GM12891 (cell line): ENCODE data around the gene GPSM1.

ENCODE experiments used
- PAX5 ChIP-seq: IDR thresholded peaks from 2 replicates; pipeline ENCODE4 v1.6.1; 2011; ENCODE audit warnings: low read length, moderate library complexity, mild to moderate bottlenecking; ENCODE audit not compliant: insufficient read depth, severe bottlenecking
- POLR2A ChIP-seq: IDR thresholded peaks from 2 replicates; pipeline ENCODE4 v1.6.1; 2011; ENCODE audit warnings: low read depth, low read length, control low read depth
- POLR2AphosphoS5 ChIP-seq: IDR thresholded peaks from 2 replicates; pipeline ENCODE4 v1.6.1; 2011; ENCODE audit warnings: low read depth, low read length, control low read depth
- POU2F2 ChIP-seq: IDR thresholded peaks from 2 replicates; pipeline ENCODE4 v1.6.1; 2011; ENCODE audit warnings: low read depth, mild to moderate bottlenecking, control low read depth, low read length, moderate library complexity
- SPI1 ChIP-seq: IDR thresholded peaks from 2 replicates; pipeline ENCODE4 v1.6.1; 2011; ENCODE audit warnings: low read depth, low read length, control low read depth
- TAF1 ChIP-seq: IDR thresholded peaks from 2 replicates; pipeline ENCODE4 v1.6.1; 2011; ENCODE audit warnings: low read depth, low read length, control low read depth

- no peak for TF ChIP-seq POLR2A
- no peak for TF ChIP-seq POLR2AphosphoS5
- no peak for TF ChIP-seq SPI1
- no peak for TF ChIP-seq TAF1
- TF ChIP-seq POU2F2: no peak
- TF ChIP-seq PAX5: no peak
These were observed 8.5 kb upstream of the GPSM1 start for GRCh38 chr9:136318776-136319241.
